Measurements from ENCODE around the gene KCNIP2.

KCNIP2 gene

GRCh38 chr10:101814466-101815071 is 29.0 kb downstream of the KCNIP2 start:
- no peak for TF ChIP-seq CTCF (IDR thresholded peaks at IDR 0.05; ENCODE audit: insufficient read depth, low read length, poor library complexity, severe bottlenecking)
- no peaks in the 10 kb centered on the region for H3K27me3 ChIP-seq (replicated peaks; ENCODE audit: control insufficient read depth, insufficient read depth, low read length)
- H3K4me3 ChIP-seq (replicated peaks; ENCODE audit: low read depth, low read length) = peak overlapping the region; percentile 82
- DNase-seq (ENCODE audit: extremely low read depth, insufficient read length) = no peak
- H3K36me3 ChIP-seq (ENCODE audit: control insufficient read depth, insufficient read depth, low read length) = peaks cover 8% of the 10 kb centered on the region

GRCh38 chr10:101812606-101813005 is 31.0 kb downstream of the KCNIP2 start:
- no peak for TF ChIP-seq CTCF (IDR thresholded peaks at IDR 0.05; ENCODE audit: insufficient read depth, low read length, poor library complexity, severe bottlenecking)
- no peak for DNase-seq (ENCODE audit: extremely low read depth, insufficient read length)
- no peaks in the 10 kb centered on the region for H3K27me3 ChIP-seq (replicated peaks; ENCODE audit: control insufficient read depth, insufficient read depth, low read length)
- H3K4me3 ChIP-seq (replicated peaks; ENCODE audit: low read depth, low read length) = no peak overlapping the region
- H3K36me3 ChIP-seq (ENCODE audit: control insufficient read depth, insufficient read depth, low read length) = peaks cover 8% of the 10 kb centered on the region

GRCh38 chr10:101807158-101807557 is 36.4 kb downstream of the KCNIP2 start:
- no peaks in the 10 kb centered on the region for H3K27me3 ChIP-seq (replicated peaks; ENCODE audit: control insufficient read depth, insufficient read depth, low read length)
- no peak overlapping the region for H3K4me3 ChIP-seq (replicated peaks; ENCODE audit: low read depth, low read length)
- H3K36me3 ChIP-seq (ENCODE audit: control insufficient read depth, insufficient read depth, low read length) = peaks cover 12% of the 10 kb centered on the region
- no peak for TF ChIP-seq CTCF (IDR thresholded peaks at IDR 0.05; ENCODE audit: insufficient read depth, low read length, poor library complexity, severe bottlenecking)
- no peak for DNase-seq (ENCODE audit: extremely low read depth, insufficient read length)

- peaks cover 14% of the 10 kb centered on the region for H3K36me3 ChIP-seq (ENCODE audit: control insufficient read depth, insufficient read depth, low read length)
- no peak overlapping the region for H3K4me3 ChIP-seq (replicated peaks; ENCODE audit: low read depth, low read length)
- TF ChIP-seq CTCF (IDR thresholded peaks at IDR 0.05; ENCODE audit: insufficient read depth, low read length, poor library complexity, severe bottlenecking) = no peak
- no peaks in the 10 kb centered on the region for H3K27me3 ChIP-seq (replicated peaks; ENCODE audit: control insufficient read depth, insufficient read depth, low read length)
- DNase-seq (ENCODE audit: extremely low read depth, insufficient read length) = no peak
These were observed 40.1 kb downstream of the KCNIP2 start for GRCh38 chr10:101803511-101803910.

GRCh38 chr10:101797403-101798059 is 46.1 kb downstream of the KCNIP2 start:
- Histone ChIP-seq H3K4me3 (replicated peaks; ENCODE audit: low read depth, low read length) (no peak overlapping the region), H3K27me3 (replicated peaks; ENCODE audit: control insufficient read depth, insufficient read depth, low read length) (no peaks in the 10 kb centered on the region), H3K36me3 (ENCODE audit: control insufficient read depth, insufficient read depth, low read length) (peaks cover 16% of the 10 kb centered on the region)
- TF ChIP-seq CTCF (IDR thresholded peaks at IDR 0.05; ENCODE audit: insufficient read depth, low read length, poor library complexity, severe bottlenecking) = no peak
- DNase-seq (ENCODE audit: extremely low read depth, insufficient read length) = no peak
